Activated CD4-positive, alpha-beta T cell treated with anti-CD3 and anti-CD28 coated beads, Interleukin-2, amount 10 ng/mL, durations not matched to agents 7 days and 5 days (primary cell): ENCODE measurements around the gene PLCD4. TPM values are rescaled to one million over a fixed set of nuclear protein-coding genes. Genes with fewer than 3 reads are reported as not detected.

Experiments
- CTCF ChIA-PET: fragments of 350-600 bp; sonication (Branson Sonifier 250); formaldehyde crosslinking; loops from one replicate; lab custom pipeline; 2021; ENCODE audit warnings: antibody characterized with exemption; lab: Charles Lee
- POLR2A ChIA-PET: fragments of 350-600 bp; sonication (Branson Sonifier 250); formaldehyde crosslinking; loops from one replicate; lab custom pipeline; 2021; ENCODE audit warnings: antibody characterized with exemption; lab: Charles Lee
- DNase-seq: peaks from one replicate; pipeline ENCODE4 v3.0.0-alpha.2; 2020
- H3K27ac Mint-ChIP-seq: one replicate; pipeline ENCODE4 v1.8.0; 2021; ENCODE audit warnings: mild to moderate bottlenecking, moderate library complexity, mixed read lengths
- H3K27me3 Mint-ChIP-seq: one replicate; pipeline ENCODE4 v1.8.0; 2021; ENCODE audit warnings: mixed read lengths
- H3K36me3 Mint-ChIP-seq: one replicate; pipeline ENCODE4 v1.8.0; 2021; ENCODE audit warnings: low read depth, mixed read lengths
- H3K4me1 Mint-ChIP-seq: one replicate; pipeline ENCODE4 v1.8.0; 2021; ENCODE audit warnings: mixed read lengths
- H3K4me3 Mint-ChIP-seq: one replicate; pipeline ENCODE4 v1.8.0; 2021; ENCODE audit warnings: mild to moderate bottlenecking, moderate library complexity, mixed read lengths
- H3K9me3 Mint-ChIP-seq: one replicate; pipeline ENCODE4 v1.8.0; 2021; ENCODE audit warnings: mixed read lengths
- total RNA-seq, 2 experiments: library from RNA; stranded (reverse); gene quantifications; one replicate each; pipeline ENCODE4 v1.2.3, GENCODE V29; 2021

Gene PLCD4
- total RNA-seq, 2 experiments from 2014 or later: 0.15 to 0.30 TPM

DNA sequence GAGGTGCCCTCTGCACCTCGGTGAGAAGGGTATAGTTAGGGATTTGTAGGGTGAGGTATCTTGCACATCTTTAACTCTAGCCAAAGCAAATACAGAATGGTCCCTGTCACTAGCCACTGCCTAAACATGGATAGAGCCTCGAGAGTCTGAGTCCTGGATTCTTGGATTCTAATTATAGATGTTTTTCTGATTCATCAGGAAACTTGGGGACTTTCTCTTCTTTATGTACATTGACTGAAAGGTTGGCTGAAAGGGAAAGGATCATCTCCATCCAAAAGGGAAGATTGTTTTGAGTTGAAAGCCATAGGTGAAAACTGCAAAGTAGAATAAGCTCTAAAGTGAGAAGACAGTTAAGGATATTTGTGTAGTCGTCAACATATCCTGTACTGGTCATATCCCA is 72.4 kb downstream of the PLCD4 start:
- no peak for DNase-seq
- peaks cover 2% of the 10 kb centered on the region for H3K36me3 Mint-ChIP-seq
- H3K27me3 Mint-ChIP-seq: no peaks in the 10 kb centered on the region
- POLR2A ChIA-PET: interaction anchor here (0.6 kb wide), 1 partner anchor 20 kb away, joined by 4 read pairs; the partner anchor contains the start of genes BCS1L and ZNF142
- H3K9me3 Mint-ChIP-seq: no peaks in the 10 kb centered on the region
- no peaks in the 10 kb centered on the region for H3K4me1 Mint-ChIP-seq
- CTCF ChIA-PET: no interaction called here
- H3K4me3 Mint-ChIP-seq: no peak overlapping the region
- no peak overlapping the region for H3K27ac Mint-ChIP-seq

Other genes starting within 250 kb of the PLCD4 start
- under 1 TPM; 0.17 TPM for gene SLC11A1, start 225.6 kb upstream of the PLCD4 start, total RNA-seq
- 100 to 1,000 TPM; 186 to 208 TPM for gene CTDSP1, start 208.0 kb upstream of the PLCD4 start, total RNA-seq
- gene VIL1, start 188.8 kb upstream of the PLCD4 start, total RNA-seq: under 1 TPM in 1 of 2 experiments, not detected in 1; 0.17 TPM
- 10 to 100 TPM; 27.4 to 30.5 TPM for gene USP37, start 39.5 kb upstream of the PLCD4 start, total RNA-seq
- 10 to 100 TPM; 71.0 to 80.9 TPM for gene CNOT9, start 39.1 kb upstream of the PLCD4 start, total RNA-seq
- 10 to 100 TPM; 46.8 to 48.6 TPM for gene ZNF142, start 51.7 kb downstream of the PLCD4 start, total RNA-seq
- 10 to 100 TPM; 53.4 to 58.6 TPM for gene BCS1L, start 51.8 kb downstream of the PLCD4 start, total RNA-seq
- gene RNF25, start 64.1 kb downstream of the PLCD4 start, total RNA-seq: 10 to 100 TPM; 20.6 to 29.8 TPM
- gene STK36, start 64.2 kb downstream of the PLCD4 start, total RNA-seq: 10 to 100 TPM; 14.6 to 17.3 TPM
- 10 to 100 TPM; 31.6 TPM for gene TTLL4, start 102.9 kb downstream of the PLCD4 start, total RNA-seq
- gene CYP27A1, start 174.2 kb downstream of the PLCD4 start, total RNA-seq: under 1 TPM; 0.08 to 0.22 TPM
- gene PRKAG3, start 223.9 kb downstream of the PLCD4 start, total RNA-seq: not detected